Osteocyte (in vitro differentiated cells): ENCODE measurements around the gene SQSTM1. TPM values are rescaled to one million over a fixed set of nuclear protein-coding genes. Genes with fewer than 3 reads are reported as not detected.

ENCODE experiments used
- DNase-seq: peaks from one replicate; pipeline ENCODE4 v3.0.0; 2021; ENCODE audit warnings: mixed read lengths; ENCODE audit not compliant: unreplicated experiment; ENCODE audit errors: extremely low spot score
- H3K27ac Mint-ChIP-seq: one replicate; pipeline ENCODE4 v1.8.0; 2021; ENCODE audit warnings: mild to moderate bottlenecking, mixed read lengths; ENCODE audit not compliant: unreplicated experiment
- H3K27me3 Mint-ChIP-seq: one replicate; pipeline ENCODE4 v1.8.0; 2021; ENCODE audit warnings: mixed read lengths; ENCODE audit not compliant: unreplicated experiment
- H3K36me3 Mint-ChIP-seq: one replicate; pipeline ENCODE4 v1.8.0; 2021; ENCODE audit warnings: mixed read lengths; ENCODE audit not compliant: unreplicated experiment
- H3K4me1 Mint-ChIP-seq: one replicate; pipeline ENCODE4 v1.8.0; 2021; ENCODE audit warnings: mixed read lengths; ENCODE audit not compliant: unreplicated experiment
- H3K4me3 Mint-ChIP-seq: one replicate; pipeline ENCODE4 v1.8.0; 2021; ENCODE audit warnings: mild to moderate bottlenecking, moderate library complexity, mixed read lengths; ENCODE audit not compliant: unreplicated experiment
- H3K9me3 Mint-ChIP-seq: one replicate; pipeline ENCODE4 v1.8.0; 2021; ENCODE audit warnings: mixed read lengths; ENCODE audit not compliant: unreplicated experiment
- CTCF ChIP-seq: fragments of 200-600 bp; sonication (generic); IDR thresholded peaks from 2 replicates; pipeline ENCODE4 v1.5.0; 2021; ENCODE audit warnings: antibody characterized with exemption, mild to moderate bottlenecking, moderate library complexity
- total RNA-seq: library from RNA; stranded (reverse); gene quantifications from 2 replicates; pipeline ENCODE4 v1.2.1, GENCODE V29; 2021

Gene SQSTM1
- total RNA-seq, 1 donor from 2014 or later: 447 TPM

GRCh38 chr5:179776411-179776938 lies 44.2 kb upstream of the SQSTM1 start:
- H3K4me3 Mint-ChIP-seq: no peak overlapping the region
- no peak for DNase-seq

DNA sequence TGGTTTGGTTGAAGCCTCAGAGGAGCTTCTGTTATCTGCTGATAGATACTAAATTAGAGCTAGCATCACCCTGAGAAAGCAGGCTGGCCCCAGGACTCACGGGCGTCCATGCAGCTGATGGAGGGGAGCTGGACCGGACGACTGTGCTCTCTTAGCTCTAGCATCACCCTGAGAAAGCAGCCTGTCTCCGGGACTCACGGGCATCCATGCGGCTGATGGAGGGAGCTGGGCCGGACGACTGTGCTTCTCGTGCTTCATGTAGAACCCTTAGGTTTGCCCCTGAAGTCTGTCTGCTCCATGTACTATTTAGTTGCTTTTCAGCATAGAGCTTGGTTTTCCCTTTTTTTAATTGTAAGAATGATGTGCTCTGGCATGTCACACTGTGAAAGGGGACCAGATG lies 43.2 kb upstream of the SQSTM1 start:
- Mint-ChIP-seq H3K27ac (no peak overlapping the region), H3K4me3 (no peak overlapping the region), H3K4me1 (no peaks in the 10 kb centered on the region), H3K36me3 (peaks cover 45% of the 10 kb centered on the region), H3K27me3 (no peaks in the 10 kb centered on the region), H3K9me3 (no peaks in the 10 kb centered on the region)
- TF ChIP-seq CTCF: no peak
- no peak for DNase-seq

More at GRCh38 chr5:179776411-179776938, 44.2 kb upstream of the SQSTM1 start:
- no peaks in the 10 kb centered on the region for H3K9me3 Mint-ChIP-seq
- H3K27me3 Mint-ChIP-seq: no peaks in the 10 kb centered on the region
- H3K36me3 Mint-ChIP-seq: peaks cover 49% of the 10 kb centered on the region
- TF ChIP-seq CTCF: no peak
- no peaks in the 10 kb centered on the region for H3K4me1 Mint-ChIP-seq
- no peak overlapping the region for H3K27ac Mint-ChIP-seq

DNA sequence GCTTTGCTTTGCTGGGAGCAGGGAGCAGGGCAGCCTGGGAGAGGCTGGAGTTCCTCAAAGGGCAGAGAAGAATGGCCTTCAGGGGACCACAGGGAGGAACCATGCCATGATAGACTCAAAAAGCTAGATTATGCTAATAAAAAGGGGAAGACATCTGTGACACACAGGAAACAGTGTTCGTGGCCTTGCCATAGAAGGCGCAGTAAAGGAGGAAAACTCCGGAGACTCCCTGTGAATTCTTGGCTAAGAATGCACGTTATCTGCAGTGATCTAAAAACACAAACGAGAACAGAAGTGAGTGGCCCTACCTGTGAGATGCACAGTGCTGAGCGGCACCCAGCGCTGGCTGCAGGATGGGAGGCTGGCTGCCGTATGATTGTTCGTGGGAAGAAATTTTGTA lies 42.8 kb upstream of the SQSTM1 start:
- peaks cover 41% of the 10 kb centered on the region for H3K36me3 Mint-ChIP-seq
- H3K9me3 Mint-ChIP-seq: no peaks in the 10 kb centered on the region
- H3K27me3 Mint-ChIP-seq: no peaks in the 10 kb centered on the region
- TF ChIP-seq CTCF: no peak
- no peak overlapping the region for H3K27ac Mint-ChIP-seq
- DNase-seq: no peak
- no peak overlapping the region for H3K4me3 Mint-ChIP-seq
- H3K4me1 Mint-ChIP-seq: no peaks in the 10 kb centered on the region

DNA sequence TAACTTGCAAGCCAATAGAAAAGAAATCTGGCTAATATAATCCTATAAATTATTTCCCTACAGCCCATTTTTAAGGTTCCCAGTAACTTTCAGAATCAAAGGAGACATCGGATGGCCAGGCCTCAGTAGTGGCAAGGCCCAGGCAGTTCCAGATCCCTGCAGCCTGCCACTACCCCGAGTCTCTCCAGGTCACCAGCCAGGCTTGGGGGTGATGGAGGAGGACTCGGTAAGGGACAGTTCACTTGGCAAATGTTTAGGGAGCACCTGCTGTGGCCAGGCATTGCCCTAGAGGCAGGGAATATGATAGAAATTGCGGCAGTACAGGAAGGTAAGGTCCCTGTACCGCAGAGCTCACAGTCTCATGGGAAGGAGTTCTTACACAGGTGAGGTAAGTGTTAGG lies 42.1 kb upstream of the SQSTM1 start:
- H3K4me3 Mint-ChIP-seq: no peak overlapping the region
- H3K27me3 Mint-ChIP-seq: no peaks in the 10 kb centered on the region
- H3K4me1 Mint-ChIP-seq: no peaks in the 10 kb centered on the region
- peaks cover 35% of the 10 kb centered on the region for H3K36me3 Mint-ChIP-seq
- DNase-seq: no peak
- no peak for TF ChIP-seq CTCF
- H3K9me3 Mint-ChIP-seq: no peaks in the 10 kb centered on the region
- H3K27ac Mint-ChIP-seq: no peak overlapping the region

DNA sequence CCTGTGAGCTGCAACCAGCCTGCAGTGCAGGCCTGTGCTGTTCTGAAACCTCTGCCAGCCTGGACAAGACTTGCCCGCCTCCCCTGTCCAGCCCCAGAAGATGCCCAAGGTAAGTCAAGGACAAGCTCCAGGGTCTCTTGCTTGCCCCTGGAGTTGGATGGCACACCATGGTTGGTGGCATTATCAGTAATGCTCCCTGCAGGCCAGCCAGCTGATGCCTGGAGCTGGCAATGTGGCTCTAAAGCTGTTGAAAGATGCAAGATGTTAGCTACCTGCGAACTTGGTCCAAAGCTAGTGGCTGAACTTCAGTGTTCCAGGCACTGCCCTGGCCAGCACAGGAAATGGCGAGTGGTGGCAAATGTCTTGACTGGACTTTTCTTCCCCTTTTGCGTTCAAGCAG lies 40.9 kb upstream of the SQSTM1 start:
- H3K36me3 Mint-ChIP-seq: peaks cover 31% of the 10 kb centered on the region
- no peaks in the 10 kb centered on the region for H3K4me1 Mint-ChIP-seq
- DNase-seq: no peak
- no peak overlapping the region for H3K27ac Mint-ChIP-seq
- no peaks in the 10 kb centered on the region for H3K9me3 Mint-ChIP-seq
- H3K4me3 Mint-ChIP-seq: no peak overlapping the region
- TF ChIP-seq CTCF: no peak
- H3K27me3 Mint-ChIP-seq: no peaks in the 10 kb centered on the region
